ENCODE results near the gene MYH14. TPM values are rescaled to one million over a fixed set of nuclear protein-coding genes. Genes with fewer than 3 reads are reported as not detected.

Gene MYH14
- total and polyA plus RNA-seq, 2 experiments from 2014 or later: 40.9 to 64.4 TPM

GRCh38 chr19:50175924-50176323, 27.5 kb upstream of the MYH14 start:
- Histone ChIP-seq H3K27ac (no peak overlapping the region), H3K27me3 (no peaks in the 10 kb centered on the region), H3K36me3 (replicated peaks; ENCODE audit: insufficient read depth, low read depth) (no peaks in the 10 kb centered on the region), H3K9me2 (replicated peaks; ENCODE audit: insufficient read depth) (no peaks in the 10 kb centered on the region), H3K9me3 (ENCODE audit: low read depth) (no peaks in the 10 kb centered on the region), H3K4me2 (no peak overlapping the region), H2AFZ (no peak overlapping the region), H3K4me1 (ENCODE audit: insufficient read depth) (no peaks in the 10 kb centered on the region), H3K4me3 (no peak overlapping the region), H4K20me1 (ENCODE audit: insufficient read depth, poor library complexity, severe bottlenecking) (no peaks in the 10 kb centered on the region), H3K79me2 (no peaks in the 10 kb centered on the region)
- DNase-seq (ENCODE audit: low spot score): no peak
- TF ChIP-seq EZH2phosphoT487 (IDR thresholded peaks at IDR 0.05; ENCODE audit: low read depth, severe bottlenecking, unreplicated experiment) (no peak), CTCF (IDR thresholded peaks at IDR 0.05; ENCODE audit: poor library complexity) (no peak), EZH2 (IDR thresholded peaks at IDR 0.05; ENCODE audit: borderline replicate concordance) (no peak)
- WGBS (ENCODE audit: low lambda C conversion rate, missing lambda C conversion rate): 87% methylated on average over 10 of the region's 10 CpGs

DNA sequence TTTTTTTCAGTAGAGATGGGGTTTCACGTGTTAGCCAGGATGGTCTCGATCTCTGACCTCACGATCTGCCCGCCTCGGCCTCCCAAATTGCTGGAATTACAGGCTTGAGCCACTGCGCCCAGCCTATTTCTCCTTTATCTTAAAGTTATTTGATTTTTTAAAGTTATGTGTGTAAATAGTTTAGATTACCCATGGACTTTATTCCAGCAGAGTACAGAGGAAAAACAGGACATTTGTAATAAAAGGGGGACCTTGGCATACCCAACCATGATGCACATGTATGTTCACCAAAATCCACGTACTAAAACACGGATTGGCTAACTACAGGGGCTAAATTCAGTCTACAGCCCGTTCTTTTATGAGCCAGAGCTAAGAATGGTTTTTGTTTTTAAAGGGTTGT, 26.6 kb upstream of the MYH14 start:
- H3K4me2 ChIP-seq: no peak overlapping the region
- no peak overlapping the region for H3K27ac ChIP-seq
- no peaks in the 10 kb centered on the region for H3K79me2 ChIP-seq
- H3K4me3 ChIP-seq: no peak overlapping the region
- H4K20me1 ChIP-seq (ENCODE audit: insufficient read depth, poor library complexity, severe bottlenecking): no peaks in the 10 kb centered on the region
- DNase-seq (ENCODE audit: low spot score): no peak
- H3K9me3 ChIP-seq (ENCODE audit: low read depth): no peaks in the 10 kb centered on the region
- no peaks in the 10 kb centered on the region for H3K27me3 ChIP-seq
- WGBS (ENCODE audit: low lambda C conversion rate, missing lambda C conversion rate): 87% methylated on average over 9 of the region's 9 CpGs
- H2AFZ ChIP-seq: no peak overlapping the region
- no peaks in the 10 kb centered on the region for H3K36me3 ChIP-seq (replicated peaks; ENCODE audit: insufficient read depth, low read depth)
- H3K4me1 ChIP-seq (ENCODE audit: insufficient read depth): no peaks in the 10 kb centered on the region
- H3K9me2 ChIP-seq (replicated peaks; ENCODE audit: insufficient read depth): no peaks in the 10 kb centered on the region
- TF ChIP-seq EZH2phosphoT487 (IDR thresholded peaks at IDR 0.05; ENCODE audit: low read depth, severe bottlenecking, unreplicated experiment) (no peak), CTCF (IDR thresholded peaks at IDR 0.05; ENCODE audit: poor library complexity) (no peak), EZH2 (IDR thresholded peaks at IDR 0.05; ENCODE audit: borderline replicate concordance) (no peak)

GRCh38 chr19:50178320-50178719, 25.1 kb upstream of the MYH14 start:
- Histone ChIP-seq H3K27me3 (no peaks in the 10 kb centered on the region), H3K36me3 (replicated peaks; ENCODE audit: insufficient read depth, low read depth) (no peaks in the 10 kb centered on the region), H3K4me1 (ENCODE audit: insufficient read depth) (no peaks in the 10 kb centered on the region), H4K20me1 (ENCODE audit: insufficient read depth, poor library complexity, severe bottlenecking) (no peaks in the 10 kb centered on the region), H3K4me2 (no peak overlapping the region), H3K27ac (peak overlapping the region; percentile 71), H3K9me2 (replicated peaks; ENCODE audit: insufficient read depth) (no peaks in the 10 kb centered on the region), H3K9me3 (ENCODE audit: low read depth) (no peaks in the 10 kb centered on the region), H2AFZ (no peak overlapping the region), H3K79me2 (no peaks in the 10 kb centered on the region), H3K4me3 (no peak overlapping the region)
- no peak for DNase-seq (ENCODE audit: low spot score)
- WGBS (ENCODE audit: low lambda C conversion rate, missing lambda C conversion rate): 71% methylated on average over 1 of the region's 1 CpG
- TF ChIP-seq CTCF (IDR thresholded peaks at IDR 0.05; ENCODE audit: poor library complexity) (no peak), EZH2 (IDR thresholded peaks at IDR 0.05; ENCODE audit: borderline replicate concordance) (no peak), EZH2phosphoT487 (IDR thresholded peaks at IDR 0.05; ENCODE audit: low read depth, severe bottlenecking, unreplicated experiment) (no peak)
